ENCODE data around the gene TTC9B.

- TF ChIP-seq EZH2phosphoT487 (IDR thresholded peaks at IDR 0.05; ENCODE audit: insufficient read depth, low read depth) (no peak), EZH2 (IDR thresholded peaks at IDR 0.05; ENCODE audit: insufficient read depth, poor library complexity, severe bottlenecking) (no peak)
Measured at GRCh38 chr19:40264314-40265054, 46.3 kb upstream of the TTC9B start.
